AG04450 (cell line): ENCODE data around the gene CPNE5. TPM values are rescaled to one million over a fixed set of nuclear protein-coding genes. Genes with fewer than 3 reads are reported as not detected.

Source experiments
- CTCF ChIA-PET: fragments of 300-600, 350-600 bp; formaldehyde crosslinking; extraction: SDS; loops from one replicate; lab custom pipeline; 2022; ENCODE audit warnings: antibody characterized with exemption, inconsistent platforms; lab: Charles Lee
- POLR2A ChIA-PET: fragments of 350-600 bp; formaldehyde crosslinking; extraction: SDS; loops from one replicate; lab custom pipeline; 2021; ENCODE audit warnings: antibody characterized with exemption, inconsistent platforms; lab: Yijun Ruan, JAX
- DNase-seq: peaks from one replicate; pipeline ENCODE4 v3.0.0-alpha.2; 2011; ENCODE audit warnings: low read depth, low spot score
- H3K27ac ChIP-seq: one replicate; pipeline ENCODE4 v1.5.1; 2012; ENCODE audit warnings: low read depth, low read length, control low read depth
- H3K27me3 ChIP-seq: one replicate; pipeline ENCODE4 v1.6.0; 2012; ENCODE audit warnings: low read length; ENCODE audit not compliant: control insufficient read depth, insufficient read depth
- H3K4me3 ChIP-seq: 2 replicates; pipeline ENCODE4 v1.5.1; 2011; ENCODE audit warnings: mild to moderate bottlenecking, low read depth, low read length, control low read depth
- H3K9me3 ChIP-seq: 2 replicates; pipeline ENCODE4 v1.5.1; 2012; ENCODE audit warnings: low read length; ENCODE audit not compliant: control insufficient read depth, insufficient read depth
- polyA plus RNA-seq: library from polyadenylated mRNA; depleted of rRNA; stranded (reverse); fragments of >200 nt; gene quantifications from 2 replicates; pipeline ENCODE4 v1.2.3, GENCODE V29; 2011
- TF ChIP-seq, protein P1 (sequence below): IDR thresholded peaks from 2 replicates; pipeline ENCODE4 v1.5.1; 2011; ENCODE audit warnings: low read depth, low read length, control low read depth, inconsistent platforms

The CPNE5 gene
- polyA plus RNA-seq, 1 experiment, result 0.10 TPM

- Histone ChIP-seq H3K9me3 (no peaks in the 10 kb centered on the region), H3K27me3 (no peaks in the 10 kb centered on the region), H3K27ac (no peak overlapping the region), H3K4me3 (no peak overlapping the region)
- no peak for DNase-seq
- CTCF ChIA-PET, result interaction anchor here (0.6 to 2.0 kb wide), 4 partner anchors 28 to 287 kb away, joined by 4 to 11 read pairs (median 4); no protein-coding TSS in a partner anchor
- POLR2A ChIA-PET, result no interaction called here
- TF ChIP-seq, protein P1, sequence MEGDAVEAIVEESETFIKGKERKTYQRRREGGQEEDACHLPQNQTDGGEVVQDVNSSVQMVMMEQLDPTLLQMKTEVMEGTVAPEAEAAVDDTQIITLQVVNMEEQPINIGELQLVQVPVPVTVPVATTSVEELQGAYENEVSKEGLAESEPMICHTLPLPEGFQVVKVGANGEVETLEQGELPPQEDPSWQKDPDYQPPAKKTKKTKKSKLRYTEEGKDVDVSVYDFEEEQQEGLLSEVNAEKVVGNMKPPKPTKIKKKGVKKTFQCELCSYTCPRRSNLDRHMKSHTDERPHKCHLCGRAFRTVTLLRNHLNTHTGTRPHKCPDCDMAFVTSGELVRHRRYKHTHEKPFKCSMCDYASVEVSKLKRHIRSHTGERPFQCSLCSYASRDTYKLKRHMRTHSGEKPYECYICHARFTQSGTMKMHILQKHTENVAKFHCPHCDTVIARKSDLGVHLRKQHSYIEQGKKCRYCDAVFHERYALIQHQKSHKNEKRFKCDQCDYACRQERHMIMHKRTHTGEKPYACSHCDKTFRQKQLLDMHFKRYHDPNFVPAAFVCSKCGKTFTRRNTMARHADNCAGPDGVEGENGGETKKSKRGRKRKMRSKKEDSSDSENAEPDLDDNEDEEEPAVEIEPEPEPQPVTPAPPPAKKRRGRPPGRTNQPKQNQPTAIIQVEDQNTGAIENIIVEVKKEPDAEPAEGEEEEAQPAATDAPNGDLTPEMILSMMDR, result no peak
These were observed 108.5 kb downstream of the CPNE5 start for GRCh38 chr6:36730424-36731380.

- H3K27ac ChIP-seq, result no peak overlapping the region
- ChIA-PET POLR2A (no interaction called here), CTCF (no interaction called here)
- no peak overlapping the region for H3K4me3 ChIP-seq
- TF ChIP-seq, protein P1, result no peak
- H3K27me3 ChIP-seq, result no peaks in the 10 kb centered on the region
- H3K9me3 ChIP-seq, result no peaks in the 10 kb centered on the region
- DNase-seq, result no peak
These were observed 110.1 kb downstream of the CPNE5 start for GRCh38 chr6:36729161-36729524.

GRCh38 chr6:36728289-36729160 is 110.7 kb downstream of the CPNE5 start:
- Histone ChIP-seq H3K27ac (no peak overlapping the region), H3K4me3 (no peak overlapping the region), H3K27me3 (no peaks in the 10 kb centered on the region), H3K9me3 (no peaks in the 10 kb centered on the region)
- DNase-seq, result no peak
- TF ChIP-seq, protein P1, result no peak
- POLR2A ChIA-PET, result no interaction called here
- CTCF ChIA-PET, result interaction anchor here (6.7 kb wide), 1 partner anchor 113 kb away, joined by 70 read pairs; no protein-coding TSS in a partner anchor

DNA sequence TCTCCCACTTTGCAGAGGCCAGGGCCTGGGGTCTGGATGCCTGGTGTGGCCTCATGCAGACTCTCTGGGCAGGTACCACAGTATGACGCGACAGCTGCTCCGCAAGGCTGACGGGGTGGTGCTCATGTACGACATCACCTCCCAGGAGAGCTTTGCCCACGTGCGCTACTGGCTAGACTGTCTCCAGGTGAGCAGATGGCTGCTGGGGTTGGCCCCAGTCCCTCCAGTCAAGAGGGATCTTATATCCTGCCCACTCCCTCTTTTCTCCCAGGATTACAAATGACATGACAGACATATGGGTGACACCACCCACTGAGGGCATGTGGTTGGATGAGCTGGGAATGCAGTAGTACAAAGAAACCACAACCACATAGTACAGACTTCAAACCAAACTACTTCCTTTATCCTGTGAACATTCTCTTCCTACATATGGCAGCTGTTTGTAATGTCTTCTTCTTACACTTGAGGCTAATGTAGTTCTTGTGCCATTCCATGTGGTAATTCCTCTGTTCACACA is 111.7 kb downstream of the CPNE5 start:
- TF ChIP-seq, protein P1, result no peak

More for the DNA sequence above, 111.7 kb downstream of the CPNE5 start:
- Histone ChIP-seq H3K4me3 (no peak overlapping the region), H3K9me3 (no peaks in the 10 kb centered on the region), H3K27ac (no peak overlapping the region), H3K27me3 (no peaks in the 10 kb centered on the region)
- ChIA-PET CTCF (interaction anchor here (6.7 kb wide), 1 partner anchor 112 kb away, joined by 70 read pairs; no protein-coding TSS in a partner anchor), POLR2A (interaction anchor here (0.6 kb wide), 1 partner anchor 32 kb away, joined by 3 read pairs; no protein-coding TSS in a partner anchor)
- no peak for DNase-seq
